Hair follicular keratinocyte (primary cell): ENCODE data around the gene TRIML2. TPM values are rescaled to one million over a fixed set of nuclear protein-coding genes. Genes with fewer than 3 reads are reported as not detected.

Source experiments
- total RNA-seq: library from RNA; depleted of rRNA; stranded (reverse); fragments of >200 nt; gene quantifications from 2 replicates; pipeline ENCODE4 v1.2.3, GENCODE V29; 2015

The TRIML2 gene
- total RNA-seq, result 0.47 and 0.95 TPM in 2 replicates

GRCh38 chr4:188109157-188109755 is at the start of gene TRIML2:
Gene TRIML2, minus strand, starts transcription at chr4:188109603. Its CDS starts 4,235 bp downstream, at chr4:188105368.

GRCh38 chr4:188139141-188139540 is 29.7 kb upstream of the TRIML2 start, which contains the start of gene TRIML1:
Gene TRIML1, plus strand, starts transcription at chr4:188139441. Its CDS starts 118 bp downstream, at chr4:188139559.

Other genes starting within 250 kb of the TRIML2 start
- 3.8 and 6.1 TPM in 2 replicates for gene ZFP42, start 113.8 kb downstream of the TRIML2 start, total RNA-seq
- gene TRIML1, start 29.8 kb upstream of the TRIML2 start, total RNA-seq, result not detected in 2 replicates